CD4-positive, alpha-beta memory T cell (primary cell): ENCODE data around the gene STMN1. TPM values are rescaled to one million over a fixed set of nuclear protein-coding genes. Genes with fewer than 3 reads are reported as not detected.

ENCODE experiments used
- CTCF ChIA-PET: fragments of 350-600 bp; sonication (Branson Sonifier 250); formaldehyde crosslinking; loops from one replicate; lab custom pipeline; 2021; ENCODE audit warnings: inconsistent platforms; ENCODE audit not compliant: partially characterized antibody; lab: Charles Lee
- POLR2A ChIA-PET: fragments of 350-600 bp; sonication (Branson Sonifier 250); formaldehyde crosslinking; loops from one replicate; lab custom pipeline; 2021; ENCODE audit not compliant: partially characterized antibody; lab: Charles Lee
- DNase-seq, 5 donors: peaks; one replicate each; pipeline versions ENCODE4 v3.0.0 to v3.0.0-alpha.2; 2020 to 2022; ENCODE audit warnings: mixed read lengths in 1 of 5
- H3K27ac ChIP-seq: one replicate; pipeline ENCODE4 v1.7.0; 2013; ENCODE audit warnings: low read depth, low read length
- H3K27me3 ChIP-seq: 2 replicates; pipeline ENCODE4 v1.7.0; 2013; ENCODE audit warnings: mild to moderate bottlenecking, low read length, moderate library complexity; ENCODE audit not compliant: insufficient read depth
- H3K36me3 ChIP-seq: 2 replicates; pipeline ENCODE4 v1.7.0; 2013; ENCODE audit warnings: mild to moderate bottlenecking, low read length, moderate library complexity; ENCODE audit not compliant: insufficient read depth
- H3K4me1 ChIP-seq: 2 replicates; pipeline ENCODE4 v1.7.0; 2013; ENCODE audit warnings: mild to moderate bottlenecking, low read length, moderate library complexity; ENCODE audit not compliant: insufficient read depth
- H3K4me3 ChIP-seq, 2 donors: one replicate each; pipeline ENCODE4 v1.7.0; 2013; ENCODE audit warnings: low read length in 2 of 2, mild to moderate bottlenecking in 1 of 2
- H3K9me3 ChIP-seq, 2 donors: one replicate each; pipeline ENCODE4 v1.7.0; 2013; ENCODE audit warnings: low read length in 2 of 2, control low read depth in 1 of 2; ENCODE audit not compliant: control insufficient read depth in 1 of 2
- H3K27ac Mint-ChIP-seq, 7 donors: one replicate each; pipeline ENCODE4 v1.8.0; 2020 to 2021; ENCODE audit warnings: mixed read lengths in 7 of 7, mild to moderate bottlenecking in 6 of 7, inconsistent platforms in 3 of 7, moderate library complexity in 3 of 7
- H3K27me3 Mint-ChIP-seq, 2 donors: one replicate each; pipeline ENCODE4 v1.8.0; 2020 to 2021; ENCODE audit warnings: mixed read lengths in 2 of 2
- H3K36me3 Mint-ChIP-seq, 2 donors: one replicate each; pipeline ENCODE4 v1.8.0; 2020 to 2021; ENCODE audit warnings: mixed read lengths in 2 of 2, inconsistent platforms in 1 of 2, mild to moderate bottlenecking in 1 of 2
- H3K4me1 Mint-ChIP-seq, 4 donors: one replicate each; pipeline ENCODE4 v1.8.0; 2020 to 2021; ENCODE audit warnings: mixed read lengths in 4 of 4, mild to moderate bottlenecking in 1 of 4
- H3K4me3 Mint-ChIP-seq, 8 donors: one replicate each; pipeline ENCODE4 v1.8.0; 2020 to 2021; ENCODE audit warnings: mixed read lengths in 8 of 8, mild to moderate bottlenecking in 7 of 8, moderate library complexity in 6 of 8, inconsistent platforms in 3 of 8
- H3K9me3 Mint-ChIP-seq, 8 donors: one replicate each; pipeline ENCODE4 v1.8.0; 2020 to 2021; ENCODE audit warnings: mixed read lengths in 8 of 8, mild to moderate bottlenecking in 5 of 8, inconsistent platforms in 3 of 8, moderate library complexity in 1 of 8
- intact Hi-C: fragments of 100-400 bp; cut with micrococcal nuclease; formaldehyde crosslinking; loops from one replicate; pipeline ENCODE4 v1.15.1; 2023
- polyA plus RNA-seq, 2 donors: library from polyadenylated mRNA; unstranded; fragments of 300-500 nt; fragmentation: Illumina TruSeq; gene quantifications; one replicate each; pipeline ENCODE4 v1.2.3, GENCODE V29; 2021
- total RNA-seq, 2 experiments: library from RNA; stranded (reverse); gene quantifications; one replicate each; pipeline ENCODE4 v1.2.3, GENCODE V29; 2021

Gene STMN1
- total and polyA plus RNA-seq, 4 experiments from 2014 or later = 34.5 to 85.2 (median 45.4) TPM

- no peak overlapping the region for H3K27ac ChIP-seq
- CTCF ChIA-PET = interaction anchor here (0.6 kb wide), 1 partner anchor 171 kb away, joined by 3 read pairs; no protein-coding TSS in a partner anchor
- POLR2A ChIA-PET = no interaction called here
These were observed 39.9 kb downstream of the STMN1 start for GRCh38 chr1:25866288-25866687.

GRCh38 chr1:25864434-25864833, 41.8 kb downstream of the STMN1 start:
- no peak overlapping the region for H3K4me3 Mint-ChIP-seq
- no peak overlapping the region for H3K4me3 ChIP-seq
- intact Hi-C loops = no loop called here
- peaks cover 4 to 16% (median 6%) of the 10 kb centered on the region in 4 donors for H3K4me1 Mint-ChIP-seq
- CTCF ChIA-PET = interaction anchor here (0.6 to 1.0 kb wide), 2 partner anchors 33 to 174 kb away, joined by 3 to 4 read pairs; no protein-coding TSS in a partner anchor
- H3K27me3 Mint-ChIP-seq = no peaks in the 10 kb centered on the region
- H3K36me3 Mint-ChIP-seq = peaks cover 0 to 3% of the 10 kb centered on the region in 2 donors
- no peaks in the 10 kb centered on the region for H3K36me3 ChIP-seq
- no peaks in the 10 kb centered on the region for H3K9me3 Mint-ChIP-seq
- POLR2A ChIA-PET = interaction anchor here (1.7 kb wide), 1 partner anchor 11 kb away, joined by 4 read pairs; the partner anchor contains the start of gene PAQR7
- no peak for DNase-seq
- no peaks in the 10 kb centered on the region for H3K9me3 ChIP-seq
- no peak overlapping the region for H3K27ac ChIP-seq
- H3K27me3 ChIP-seq = no peaks in the 10 kb centered on the region
- H3K4me1 ChIP-seq = peaks cover 6% of the 10 kb centered on the region
- peak overlapping the region in 1 of 7 donors; percentile 69 for H3K27ac Mint-ChIP-seq

More at GRCh38 chr1:25866288-25866687, 39.9 kb downstream of the STMN1 start:
- Mint-ChIP-seq H3K9me3 (no peaks in the 10 kb centered on the region), H3K27ac (peak overlapping the region in 1 of 7 donors; percentile 7), H3K4me3 (peak overlapping the region in 1 of 8 donors; percentile 20), H3K4me1 (peaks cover 0 to 4% (median under 1%) of the 10 kb centered on the region in 4 donors), H3K36me3 (no peaks in the 10 kb centered on the region), H3K27me3 (no peaks in the 10 kb centered on the region)
- H3K36me3 ChIP-seq = no peaks in the 10 kb centered on the region
- no peak overlapping the region for H3K4me3 ChIP-seq
- DNase-seq = no peak
- no peaks in the 10 kb centered on the region for H3K9me3 ChIP-seq
- intact Hi-C loops = no loop called here
- H3K27me3 ChIP-seq = no peaks in the 10 kb centered on the region
- no peaks in the 10 kb centered on the region for H3K4me1 ChIP-seq

- Histone ChIP-seq H3K4me1 (peaks cover 10% of the 10 kb centered on the region), H3K27ac (no peak overlapping the region), H3K27me3 (no peaks in the 10 kb centered on the region), H3K4me3 (no peak overlapping the region), H3K36me3 (no peaks in the 10 kb centered on the region), H3K9me3 (no peaks in the 10 kb centered on the region)
- Mint-ChIP-seq H3K27me3 (no peaks in the 10 kb centered on the region), H3K36me3 (peaks cover 0 to 3% of the 10 kb centered on the region in 2 donors), H3K9me3 (no peaks in the 10 kb centered on the region), H3K4me1 (peaks cover 8 to 24% (median 11%) of the 10 kb centered on the region in 4 donors), H3K4me3 (no peak overlapping the region), H3K27ac (peak overlapping the region in 1 of 7 donors; percentile 13)
- DNase-seq = no peak
- intact Hi-C loops = no loop called here
- POLR2A ChIA-PET = interaction anchor here (1.7 kb wide), 1 partner anchor 12 kb away, joined by 4 read pairs; the partner anchor contains the start of gene PAQR7
- CTCF ChIA-PET = no interaction called here
These were observed 42.5 kb downstream of the STMN1 start for GRCh38 chr1:25863486-25864262.

DNA sequence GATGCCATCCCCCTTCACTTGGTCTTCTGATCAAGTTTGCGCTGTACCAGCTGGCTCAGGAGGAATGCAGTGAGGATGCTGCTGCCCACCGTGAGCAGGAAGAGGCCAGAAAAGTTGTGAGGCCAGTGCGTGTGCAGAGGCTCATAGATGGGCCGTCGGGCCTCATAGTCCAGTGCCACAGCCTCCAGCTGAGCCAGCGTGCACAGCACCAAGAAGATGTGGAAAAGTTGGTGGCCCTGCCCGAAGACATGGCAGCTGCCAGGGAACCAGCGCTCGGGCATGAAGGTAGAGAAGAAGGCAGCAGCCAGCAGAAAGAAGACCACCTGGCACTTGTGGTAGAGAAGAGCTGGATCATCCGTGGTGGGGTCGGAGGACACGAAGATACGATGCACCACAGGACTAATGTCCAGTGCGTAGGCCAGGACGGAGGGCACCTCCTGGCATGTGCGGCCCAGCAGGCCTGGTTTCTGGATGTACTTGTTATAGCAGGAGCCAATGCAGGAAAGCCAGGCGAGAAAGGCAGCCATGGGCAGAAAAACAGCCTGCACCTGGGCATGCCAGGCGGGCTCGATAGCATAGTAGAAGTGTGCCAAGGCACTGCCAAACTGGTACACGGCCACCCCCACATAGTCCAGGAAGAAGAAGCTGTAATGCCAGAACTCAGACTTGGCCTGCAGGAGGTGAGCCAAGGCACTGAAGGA, 43.3 kb downstream of the STMN1 start:
- Mint-ChIP-seq H3K4me1 (peaks cover 9 to 24% (median 14%) of the 10 kb centered on the region in 4 donors), H3K9me3 (no peaks in the 10 kb centered on the region), H3K27ac (peak overlapping the region in 1 of 7 donors; percentile 13), H3K27me3 (no peaks in the 10 kb centered on the region), H3K36me3 (peaks cover 0 to 3% of the 10 kb centered on the region in 2 donors), H3K4me3 (peak overlapping the region in 1 of 8 donors; percentile 43)
- Histone ChIP-seq H3K9me3 (no peaks in the 10 kb centered on the region), H3K4me3 (no peak overlapping the region), H3K4me1 (peaks cover 16% of the 10 kb centered on the region), H3K36me3 (no peaks in the 10 kb centered on the region), H3K27me3 (no peaks in the 10 kb centered on the region), H3K27ac (no peak overlapping the region)
- intact Hi-C loops = no loop called here
- ChIA-PET POLR2A (no interaction called here), CTCF (interaction anchor here (1.2 kb wide), 1 partner anchor 173 kb away, joined by 6 read pairs; no protein-coding TSS in a partner anchor)
- DNase-seq = no peak

DNA sequence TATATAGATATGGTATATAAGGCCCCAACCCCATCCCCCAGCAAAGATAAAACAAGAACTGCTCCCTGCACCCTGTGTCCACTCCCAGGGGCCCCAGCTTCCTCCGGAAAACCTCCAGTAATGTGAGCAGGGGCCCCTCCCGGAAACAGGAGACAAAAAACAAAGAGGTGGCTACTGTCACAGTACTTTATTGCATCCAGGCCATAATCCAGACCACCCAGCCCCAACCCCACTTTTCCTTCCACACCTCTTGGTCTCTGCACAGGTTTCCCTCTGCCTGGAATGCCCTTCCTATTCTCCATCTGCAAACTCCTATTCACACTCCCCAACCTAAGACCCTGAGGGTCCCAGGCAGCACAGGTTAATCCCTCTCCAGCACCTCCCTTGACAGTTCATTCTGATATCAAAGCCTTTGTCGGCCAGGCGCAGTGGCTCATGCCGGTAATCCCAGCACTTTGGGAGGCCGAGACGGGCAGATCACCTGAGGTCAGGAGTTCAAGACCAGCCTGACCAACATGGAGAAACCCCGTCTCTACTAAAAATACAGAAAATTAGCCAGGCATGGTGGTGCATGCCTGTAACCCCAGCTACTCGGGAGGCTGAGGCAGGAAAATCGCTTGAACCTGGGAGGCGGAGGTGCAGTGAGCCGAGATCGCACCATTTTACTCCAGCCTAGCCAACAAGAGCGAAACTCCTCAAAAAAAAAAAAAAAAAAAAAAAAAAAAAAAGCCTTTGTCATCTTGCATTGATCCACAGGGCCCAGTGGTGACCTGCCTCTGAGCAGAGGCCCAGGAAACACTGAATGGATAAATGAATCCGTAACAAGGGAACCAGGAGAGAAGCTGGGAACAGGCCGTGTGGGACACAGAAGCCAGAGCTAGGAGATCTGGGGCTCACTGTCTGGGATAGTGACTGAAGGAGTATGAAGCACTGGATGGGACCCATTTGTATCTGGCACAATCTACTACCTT, 44.6 kb downstream of the STMN1 start:
- no peak overlapping the region for H3K27ac ChIP-seq
- POLR2A ChIA-PET = interaction anchor here (2.4 kb wide), 1 partner anchor 14 kb away, joined by 16 read pairs; the partner anchor contains the start of gene PAQR7
- H3K27me3 Mint-ChIP-seq = no peaks in the 10 kb centered on the region
- H3K9me3 Mint-ChIP-seq = no peaks in the 10 kb centered on the region
- no peaks in the 10 kb centered on the region for H3K9me3 ChIP-seq
- H3K4me1 Mint-ChIP-seq = peaks cover 9 to 24% (median 14%) of the 10 kb centered on the region in 4 donors
- no peak overlapping the region for H3K4me3 ChIP-seq
- H3K36me3 ChIP-seq = no peaks in the 10 kb centered on the region
- H3K36me3 Mint-ChIP-seq = peaks cover 0 to 3% of the 10 kb centered on the region in 2 donors
- CTCF ChIA-PET = interaction anchor here (1.2 kb wide), 1 partner anchor 175 kb away, joined by 6 read pairs; no protein-coding TSS in a partner anchor
- no peak for DNase-seq
- H3K27ac Mint-ChIP-seq = peak overlapping the region in 5 of 7 donors; percentile 6 to 71 (median 43)
- intact Hi-C loops = no loop called here
- H3K4me3 Mint-ChIP-seq = peak overlapping the region in 5 of 8 donors; percentile 5 to 66 (median 39)
- H3K4me1 ChIP-seq = peaks cover 16% of the 10 kb centered on the region
- H3K27me3 ChIP-seq = no peaks in the 10 kb centered on the region
